ENCODE results near the gene SEPHS2.

DNA sequence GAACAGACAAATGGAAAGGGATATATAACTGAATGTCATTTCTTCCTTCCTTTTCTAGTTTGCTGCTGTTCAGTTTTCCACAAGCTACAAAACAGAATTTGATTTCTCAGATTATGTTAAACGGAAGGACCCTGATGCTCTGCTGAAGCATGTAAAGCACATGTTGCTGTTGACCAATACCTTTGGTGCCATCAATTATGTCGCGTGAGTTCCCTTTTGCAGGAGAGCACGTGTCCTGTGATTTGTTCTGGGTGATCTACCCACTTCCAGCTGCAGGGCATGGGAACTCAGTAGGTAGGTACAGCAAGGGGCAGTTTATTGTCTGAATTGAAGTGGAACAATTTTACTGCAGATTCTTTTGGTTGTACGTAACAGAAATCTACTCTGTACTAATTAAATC lies 35.7 kb upstream of the SEPHS2 start:
- TF ChIP-seq CTCF (conservative IDR thresholded peaks at IDR 0.05 in 1 of 2, IDR thresholded peaks at IDR 0.05 in 1 of 2; ENCODE audit: extremely low read depth in 1 of 2, insufficient read depth in 1 of 2, low read depth in 1 of 2, low read length in 2 of 2) (no peak), EZH2 (IDR thresholded peaks at IDR 0.05; ENCODE audit: borderline replicate concordance, low read length) (no peak)
